Measurements from ENCODE around the gene SNRNP200.

Gene SNRNP200

GRCh38 chr2:96251721-96252292, 53.5 kb downstream of the SNRNP200 start:
- no peak for DNase-seq (ENCODE audit: low read depth in 1 of 2, low spot score in 1 of 2)

- DNase-seq (ENCODE audit: low read depth in 1 of 2, low spot score in 1 of 2): no peak
Observed at GRCh38 chr2:96250188-96250587, 55.2 kb downstream of the SNRNP200 start.

DNA sequence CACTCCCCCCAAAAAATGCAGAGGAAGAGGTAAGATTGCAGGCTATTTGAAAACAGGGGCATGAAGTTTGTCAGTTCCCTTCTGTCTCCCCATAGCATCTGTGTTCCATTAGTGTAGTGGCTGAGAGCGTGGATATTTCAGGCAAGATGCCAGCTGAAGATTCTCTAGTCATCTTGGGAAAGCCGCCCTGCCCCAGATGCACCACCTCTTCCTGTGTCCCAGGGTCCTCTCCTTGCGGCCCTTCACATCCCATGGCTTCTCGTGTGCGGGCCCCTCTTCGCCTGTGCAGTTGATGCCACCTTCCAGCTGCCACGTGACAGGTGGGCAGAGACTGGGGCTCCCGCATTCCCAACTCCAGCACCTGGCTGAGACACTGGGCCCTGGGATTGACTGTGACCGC, 55.7 kb downstream of the SNRNP200 start:
- no peak for DNase-seq (ENCODE audit: low read depth in 1 of 2, low spot score in 1 of 2)

DNA sequence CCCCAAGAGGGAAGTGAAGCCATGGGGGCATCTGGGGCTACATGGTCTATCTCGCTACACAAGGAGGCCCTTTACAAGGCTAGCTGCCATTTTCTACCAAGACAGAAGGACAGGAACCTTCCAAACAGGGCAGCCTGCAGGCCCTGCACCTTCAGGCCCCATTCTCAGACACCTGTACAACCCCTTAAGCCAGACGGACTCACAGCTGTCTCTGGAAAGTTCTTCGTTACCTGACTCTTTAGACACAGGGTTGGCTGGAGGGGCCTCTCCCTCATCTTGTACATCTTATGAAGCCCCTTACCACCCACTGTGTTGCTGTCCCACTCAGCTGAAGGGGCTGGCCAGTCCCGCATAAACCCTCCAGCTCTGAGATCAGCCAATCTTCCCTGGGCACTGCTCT, 56.7 kb downstream of the SNRNP200 start:
- DNase-seq (ENCODE audit: low read depth in 1 of 2, low spot score in 1 of 2): no peak

GRCh38 chr2:96247896-96248295, 57.5 kb downstream of the SNRNP200 start:
- no peak for DNase-seq (ENCODE audit: low read depth in 1 of 2, low spot score in 1 of 2)

GRCh38 chr2:96247009-96247408, 58.3 kb downstream of the SNRNP200 start:
- no peak for DNase-seq (ENCODE audit: low read depth in 1 of 2, low spot score in 1 of 2)

- DNase-seq (ENCODE audit: low read depth in 1 of 2, low spot score in 1 of 2): no peak
Observed at GRCh38 chr2:96245609-96246390, 59.5 kb downstream of the SNRNP200 start.

DNA sequence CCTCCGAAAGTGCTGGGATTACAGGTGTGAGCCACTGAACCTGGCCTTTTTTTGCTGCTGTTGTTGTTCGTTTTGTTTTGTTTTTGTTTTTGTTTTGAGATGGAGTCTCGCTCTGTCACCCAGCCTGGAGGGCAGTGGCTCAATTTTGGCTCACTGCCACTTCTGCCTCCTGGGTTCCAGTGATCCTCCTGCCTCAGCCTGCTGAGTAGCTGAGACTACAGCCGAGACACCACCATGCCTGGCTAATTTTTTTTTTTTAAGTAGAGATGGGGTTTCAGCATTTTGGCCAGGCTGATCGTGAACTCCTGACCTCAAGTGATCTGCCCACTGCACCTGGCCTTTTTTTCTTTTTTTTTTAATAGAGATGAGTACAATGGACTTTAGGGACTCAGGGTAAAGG, 61.5 kb downstream of the SNRNP200 start:
- DNase-seq (ENCODE audit: low read depth in 1 of 2, low spot score in 1 of 2): no peak

DNA sequence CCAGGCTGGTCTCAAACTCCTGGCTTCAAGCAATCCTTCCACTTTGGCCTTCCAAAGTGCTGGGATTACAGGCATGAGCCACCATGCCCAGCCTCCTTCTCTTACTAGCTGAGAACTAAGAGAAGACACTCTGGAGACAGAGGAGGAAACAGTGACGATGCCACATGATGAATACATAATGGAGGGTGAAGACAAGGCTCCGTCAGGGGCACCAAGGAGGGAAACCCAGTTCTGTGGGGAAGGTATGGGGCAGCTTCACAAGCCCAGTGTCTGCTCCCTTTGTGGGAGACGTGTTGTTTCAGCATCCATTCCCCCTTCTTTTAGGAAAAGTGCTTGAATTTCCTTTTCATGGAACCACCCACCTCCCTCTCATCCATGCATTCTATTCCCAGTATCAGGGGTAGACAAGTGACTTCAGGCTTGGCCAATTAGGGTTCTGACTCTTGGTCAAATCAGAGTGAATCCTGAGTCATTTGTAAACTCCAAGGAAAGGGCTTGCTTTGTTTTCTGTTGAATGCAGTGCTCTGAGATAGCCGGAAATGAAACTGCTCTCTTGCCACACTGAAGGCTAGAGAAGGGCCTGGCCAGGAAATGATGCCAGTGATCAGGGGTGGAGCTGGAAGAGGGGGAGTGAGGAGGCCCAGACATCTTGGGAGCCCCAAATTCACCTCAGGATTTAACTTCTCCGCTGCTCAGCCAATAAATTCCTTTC, 63.3 kb downstream of the SNRNP200 start:
- no peak for DNase-seq (ENCODE audit: low read depth in 1 of 2, low spot score in 1 of 2)

DNA sequence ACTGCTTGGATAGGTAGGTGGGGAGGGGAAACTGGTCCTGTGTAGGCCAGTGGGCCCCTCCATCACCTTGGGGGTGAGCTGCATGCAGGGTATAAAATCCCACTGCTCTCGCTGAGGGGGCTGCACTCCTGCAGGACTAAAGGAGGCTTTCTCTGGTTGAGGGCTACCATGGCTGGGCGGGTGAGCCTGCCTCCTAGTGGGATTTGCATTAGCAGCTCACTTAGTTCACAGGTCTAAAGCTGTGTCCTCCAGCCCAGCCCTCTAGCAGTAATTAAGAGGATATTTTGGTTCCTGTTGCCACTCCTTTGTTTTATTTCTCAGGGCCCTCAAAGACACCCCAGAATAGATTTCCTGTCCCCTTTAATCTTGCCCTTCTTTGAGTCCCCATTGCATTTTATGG, 64.1 kb downstream of the SNRNP200 start:
- no peak for DNase-seq (ENCODE audit: low read depth in 1 of 2, low spot score in 1 of 2)

DNA sequence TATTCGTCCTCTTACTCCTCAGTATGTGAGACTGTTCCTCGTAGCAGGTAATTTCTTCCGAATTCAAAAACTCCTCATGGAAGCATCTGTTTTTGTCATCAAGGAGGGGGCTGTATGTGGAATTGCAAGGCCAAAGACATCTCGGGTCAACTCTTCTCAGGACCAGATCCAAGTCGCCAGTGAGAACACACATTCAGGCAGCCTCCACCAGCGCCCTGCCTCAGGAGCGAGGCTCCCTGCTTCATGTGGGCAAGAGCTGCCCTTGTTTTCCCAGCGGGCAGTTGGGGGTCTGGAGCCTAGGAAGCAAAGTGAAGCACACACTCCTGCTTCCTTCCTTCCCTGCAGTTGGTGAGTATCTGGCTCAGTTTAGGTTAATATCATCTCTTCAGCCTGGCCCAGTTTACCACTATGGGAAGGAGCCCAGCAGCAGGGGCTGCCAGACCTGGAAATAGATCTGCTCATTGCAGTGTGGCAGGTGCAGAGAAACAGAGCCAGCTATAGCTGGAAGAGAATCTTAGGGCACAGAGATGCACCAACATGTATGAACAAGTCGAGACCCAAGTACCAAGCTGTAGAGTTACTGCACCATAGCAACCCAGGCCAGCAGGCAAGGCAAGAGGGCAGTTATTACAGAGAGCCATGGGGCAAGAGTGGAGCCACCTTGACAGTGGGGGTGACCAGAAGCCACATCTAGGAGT, 64.9 kb downstream of the SNRNP200 start:
- DNase-seq (ENCODE audit: low read depth in 1 of 2, low spot score in 1 of 2): no peak

- no peak for DNase-seq (ENCODE audit: low read depth in 1 of 2, low spot score in 1 of 2)
Observed at GRCh38 chr2:96239745-96240264, 65.5 kb downstream of the SNRNP200 start.

DNA sequence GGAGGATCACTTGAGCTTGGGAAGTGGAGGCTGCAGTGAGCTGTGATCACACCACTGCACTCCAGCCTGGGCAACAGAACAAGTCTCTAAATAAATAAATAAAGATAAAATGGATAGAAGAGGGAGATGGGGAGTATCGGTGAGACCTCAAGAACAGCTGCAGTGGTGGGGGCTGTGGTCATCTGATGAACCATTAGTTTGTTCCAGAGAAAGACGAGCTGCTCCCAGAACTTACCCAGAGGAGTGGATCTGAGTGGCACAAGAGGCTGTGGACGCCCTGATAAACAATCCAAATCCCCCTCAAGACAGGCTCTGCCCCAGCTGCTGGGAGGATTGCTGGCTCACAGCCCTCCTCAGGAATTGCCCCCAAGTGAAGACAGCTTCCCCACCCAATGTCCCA, 66.3 kb downstream of the SNRNP200 start:
- DNase-seq (ENCODE audit: low read depth in 1 of 2, low spot score in 1 of 2): no peak

GRCh38 chr2:96238266-96238665, 67.1 kb downstream of the SNRNP200 start:
- no peak for DNase-seq (ENCODE audit: low read depth in 1 of 2, low spot score in 1 of 2)

GRCh38 chr2:96236882-96237281, 68.5 kb downstream of the SNRNP200 start:
- DNase-seq (ENCODE audit: low read depth in 1 of 2, low spot score in 1 of 2): no peak

DNA sequence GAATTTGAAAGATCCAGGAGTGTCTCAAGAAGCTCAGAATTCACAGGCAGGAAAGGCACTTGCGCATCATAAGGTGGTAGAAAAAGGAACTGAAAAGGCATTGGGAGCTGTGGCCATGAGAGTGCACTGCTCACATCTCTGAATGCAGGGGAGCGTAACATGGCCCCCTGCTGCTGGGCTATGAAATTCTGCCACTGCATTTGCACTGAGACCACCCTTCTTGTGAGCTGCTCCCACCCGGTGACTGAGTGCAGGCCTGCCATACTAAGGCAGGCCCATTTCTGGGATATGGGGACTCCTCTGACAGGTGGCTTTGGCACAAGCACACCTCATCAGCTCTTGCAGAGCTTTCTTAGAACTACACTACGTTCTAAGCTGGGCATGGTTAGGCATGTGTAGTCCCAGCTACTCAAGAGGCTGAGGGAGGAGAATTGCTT, 71.4 kb downstream of the SNRNP200 start:
- DNase-seq (ENCODE audit: low read depth in 1 of 2, low spot score in 1 of 2): no peak

DNA sequence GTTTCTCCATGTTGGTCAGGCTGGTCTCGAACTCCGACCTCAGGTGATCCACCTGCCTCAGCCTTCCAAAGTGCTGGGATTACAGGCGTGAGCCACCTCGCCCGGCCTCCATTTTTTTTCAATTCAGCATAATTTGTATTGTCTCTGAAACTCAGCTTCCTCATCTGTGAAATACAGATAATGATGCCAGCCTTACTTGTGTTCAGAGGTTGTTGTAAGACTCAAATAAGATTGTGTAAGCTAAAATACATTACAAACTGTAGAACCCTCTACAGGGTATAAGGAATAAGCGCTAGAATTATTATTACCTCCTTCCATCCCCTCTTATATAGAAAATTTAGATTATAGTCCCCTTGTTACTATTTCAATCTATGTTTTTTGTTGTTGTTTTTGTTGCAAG, 71.9 kb downstream of the SNRNP200 start:
- DNase-seq (ENCODE audit: low read depth in 1 of 2, low spot score in 1 of 2): no peak

DNA sequence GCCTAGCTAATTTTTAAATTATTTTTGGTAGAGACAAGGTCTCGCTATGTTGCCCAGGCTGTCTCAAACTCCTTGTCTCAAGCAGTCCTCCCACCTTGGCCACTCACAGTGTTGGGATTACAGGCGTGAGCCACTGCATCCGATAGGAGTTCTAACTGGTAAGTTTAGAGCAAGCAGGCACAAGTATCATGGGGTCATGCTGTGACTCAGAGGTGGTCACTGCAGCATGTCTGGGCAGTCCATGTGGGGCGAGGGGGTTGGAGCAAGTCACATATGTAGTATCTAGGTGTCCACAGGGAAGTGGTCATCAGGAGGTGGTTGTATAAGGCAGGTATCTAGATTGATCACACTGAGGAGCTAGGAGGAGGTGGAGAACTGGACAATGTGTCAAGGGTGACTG, 74.0 kb downstream of the SNRNP200 start:
- DNase-seq (ENCODE audit: low read depth in 1 of 2, low spot score in 1 of 2): no peak

DNA sequence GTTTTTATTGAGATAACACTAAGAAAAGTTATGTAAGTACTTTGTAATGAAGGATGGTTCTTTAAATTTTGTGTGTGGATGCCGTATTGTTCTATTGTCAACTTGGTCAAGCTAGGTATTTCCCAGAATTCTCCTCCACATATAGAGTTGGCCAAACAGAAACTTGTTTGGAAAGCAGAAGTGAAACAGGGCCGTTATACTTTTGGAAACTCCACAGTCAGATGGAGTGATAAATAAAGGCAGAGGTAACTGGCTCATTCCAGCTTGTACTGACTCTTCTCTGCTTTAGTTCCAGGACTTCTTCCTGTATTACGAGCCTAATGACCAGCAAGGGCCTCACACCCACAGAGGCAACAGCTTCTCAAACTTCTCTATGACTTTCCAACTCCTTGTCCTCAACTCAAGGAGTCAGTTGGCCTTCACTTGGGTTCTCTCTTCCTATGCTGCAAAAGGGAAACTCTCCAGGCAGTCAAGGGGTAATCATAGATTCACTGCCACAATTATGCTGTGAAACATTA, 80.3 kb downstream of the SNRNP200 start:
- no peak for DNase-seq (ENCODE audit: low read depth in 1 of 2, low spot score in 1 of 2)

Measured in stimulated activated CD4-positive, alpha-beta T cell treated with anti-CD3 and anti-CD28 coated beads, Interleukin-15, amount 100 ng/mL, for 1 hour (primary cell).